Right atrium auricular region (tissue), 2 donors: ENCODE data around the gene HPSE2. TPM values are rescaled to one million over a fixed set of nuclear protein-coding genes. Genes with fewer than 3 reads are reported as not detected.

Experiments
- DNase-seq: peaks from one replicate; pipeline ENCODE4 v3.0.0-alpha.2; 2019; ENCODE audit warnings: low spot score
- H3K27ac ChIP-seq, 2 donors: fragments of 200-600 bp; sonication (generic); 1 replicate in 1 of 2; 2 replicates in 1 of 2; pipeline ENCODE4 v1.5.1; 2016 to 2019
- H3K27me3 ChIP-seq, 2 donors: fragments of 200-600 bp; sonication (generic); one replicate each; pipeline versions ENCODE4 v1.5.1 to v1.6.0; 2017 to 2019
- H3K36me3 ChIP-seq: fragments of 200-600 bp; sonication (generic); one replicate; pipeline ENCODE4 v1.5.1; 2016
- H3K4me1 ChIP-seq, 2 donors: fragments of 200-600 bp; sonication (generic); one replicate each; pipeline versions ENCODE4 v1.5.1 to v1.6.0; 2017 to 2019
- H3K4me3 ChIP-seq, 2 donors: fragments of 200-600 bp; sonication (generic); 1 replicate in 1 of 2; 2 replicates in 1 of 2; pipeline ENCODE4 v1.5.1; 2017 to 2019; ENCODE audit warnings: mild to moderate bottlenecking in 1 of 2, moderate library complexity in 1 of 2
- H3K9me3 ChIP-seq, 2 donors: fragments of 200-600 bp; sonication (generic); one replicate each; pipeline ENCODE4 v1.5.1; 2019
- total RNA-seq, 2 donors: library from RNA; depleted of rRNA; stranded (reverse); fragments of >200 nt; gene quantifications; one replicate each; pipeline ENCODE4 v1.1.0, GENCODE V29; 2016
- TF ChIP-seq, protein P1 (sequence below), 2 donors: fragments of 200-600 bp; sonication (generic); IDR thresholded peaks; one replicate each; pipeline ENCODE4 v1.5.1; 2019; ENCODE audit warnings: antibody characterized with exemption in 2 of 2

Gene HPSE2
- total RNA-seq, 2 donors from 2014 or later = not detected

DNA sequence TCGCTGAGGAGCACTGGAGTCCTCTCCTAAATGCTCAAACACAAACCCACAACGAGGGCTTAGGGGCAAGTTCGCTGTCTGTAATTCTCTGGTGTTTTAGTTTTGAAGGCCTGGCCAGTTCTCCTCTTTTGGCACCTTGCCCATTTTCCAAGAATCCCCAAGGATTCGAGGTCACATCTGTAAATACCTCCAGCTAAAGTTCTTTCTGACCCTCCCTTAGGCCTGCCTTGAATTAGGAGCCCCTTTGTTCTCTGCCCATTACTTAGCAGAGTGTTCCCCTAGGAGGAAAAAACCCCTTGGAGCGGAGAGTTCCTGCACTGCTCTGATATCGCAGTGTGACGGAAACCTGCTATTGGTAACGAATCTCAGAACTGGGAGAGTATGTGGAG, 819.9 kb downstream of the HPSE2 start:
- Histone ChIP-seq H3K27ac (peak overlapping the region; percentile 83), H3K4me1 (peaks cover 0 to 34% of the 10 kb centered on the region in 2 donors), H3K4me3 (no peak overlapping the region), H3K27me3 (no peaks in the 10 kb centered on the region), H3K36me3 (peaks cover 31% of the 10 kb centered on the region), H3K9me3 (no peaks in the 10 kb centered on the region)
- TF ChIP-seq, protein P1, sequence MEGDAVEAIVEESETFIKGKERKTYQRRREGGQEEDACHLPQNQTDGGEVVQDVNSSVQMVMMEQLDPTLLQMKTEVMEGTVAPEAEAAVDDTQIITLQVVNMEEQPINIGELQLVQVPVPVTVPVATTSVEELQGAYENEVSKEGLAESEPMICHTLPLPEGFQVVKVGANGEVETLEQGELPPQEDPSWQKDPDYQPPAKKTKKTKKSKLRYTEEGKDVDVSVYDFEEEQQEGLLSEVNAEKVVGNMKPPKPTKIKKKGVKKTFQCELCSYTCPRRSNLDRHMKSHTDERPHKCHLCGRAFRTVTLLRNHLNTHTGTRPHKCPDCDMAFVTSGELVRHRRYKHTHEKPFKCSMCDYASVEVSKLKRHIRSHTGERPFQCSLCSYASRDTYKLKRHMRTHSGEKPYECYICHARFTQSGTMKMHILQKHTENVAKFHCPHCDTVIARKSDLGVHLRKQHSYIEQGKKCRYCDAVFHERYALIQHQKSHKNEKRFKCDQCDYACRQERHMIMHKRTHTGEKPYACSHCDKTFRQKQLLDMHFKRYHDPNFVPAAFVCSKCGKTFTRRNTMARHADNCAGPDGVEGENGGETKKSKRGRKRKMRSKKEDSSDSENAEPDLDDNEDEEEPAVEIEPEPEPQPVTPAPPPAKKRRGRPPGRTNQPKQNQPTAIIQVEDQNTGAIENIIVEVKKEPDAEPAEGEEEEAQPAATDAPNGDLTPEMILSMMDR (IDR thresholded peaks at IDR 0.05) = no peak
- no peak for DNase-seq

DNA sequence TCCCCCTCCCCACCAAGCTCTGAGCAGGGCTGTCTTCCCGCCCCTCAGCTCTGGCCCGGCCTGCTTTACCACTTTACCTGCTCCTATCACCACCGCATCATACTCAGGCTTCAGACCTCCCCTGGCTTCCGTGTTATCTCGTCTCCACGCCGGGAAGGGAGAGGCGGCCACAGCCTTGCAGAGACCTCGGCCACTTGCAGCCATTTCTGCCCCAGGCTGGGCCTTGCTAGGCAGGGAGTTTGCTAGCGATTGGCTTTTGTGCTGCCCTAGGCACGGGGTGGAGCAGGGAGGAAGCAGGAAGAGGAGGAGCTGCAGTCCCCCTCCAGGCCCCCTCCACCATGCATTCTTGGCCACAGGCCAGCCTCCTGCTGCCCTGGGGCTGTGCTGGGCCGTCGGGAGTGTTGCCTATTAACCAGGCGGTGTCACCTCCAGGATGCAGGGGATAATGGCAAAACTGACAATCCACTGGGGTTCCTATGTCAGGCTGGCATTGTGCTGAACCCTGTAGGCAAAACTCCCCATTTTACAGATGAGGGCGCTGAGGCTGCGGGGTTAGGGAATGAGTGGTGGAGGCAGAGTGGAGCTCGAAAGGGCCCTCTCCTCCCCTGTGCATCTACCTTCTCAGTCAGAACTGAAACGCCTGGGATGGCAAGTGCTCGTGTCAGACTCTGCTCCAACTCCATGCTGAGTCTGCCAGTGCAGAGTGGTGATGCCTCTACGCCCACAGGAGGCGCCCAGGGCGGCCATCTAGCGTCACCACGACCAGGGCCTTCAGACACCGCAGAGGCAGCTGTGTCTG, 820.5 kb downstream of the HPSE2 start, which contains the start of gene PYROXD2:
Gene PYROXD2, minus strand, starts transcription at position 251 of the 799 bp plus-strand sequence. Its CDS starts 47 bp downstream, at position 204.
- H3K27me3 ChIP-seq = no peaks in the 10 kb centered on the region
- TF ChIP-seq, protein P1 (IDR thresholded peaks at IDR 0.05) = no peak
- peak; percentile 89 for DNase-seq
- H3K9me3 ChIP-seq = no peaks in the 10 kb centered on the region
- peaks cover 0 to 34% of the 10 kb centered on the region in 2 donors for H3K4me1 ChIP-seq
- H3K27ac ChIP-seq = peak within 1 kb of the TSS; percentile 83
- H3K36me3 ChIP-seq = peaks cover 26% of the 10 kb centered on the region
- peak within 1 kb of the TSS; percentile 55 to 64 for H3K4me3 ChIP-seq

DNA sequence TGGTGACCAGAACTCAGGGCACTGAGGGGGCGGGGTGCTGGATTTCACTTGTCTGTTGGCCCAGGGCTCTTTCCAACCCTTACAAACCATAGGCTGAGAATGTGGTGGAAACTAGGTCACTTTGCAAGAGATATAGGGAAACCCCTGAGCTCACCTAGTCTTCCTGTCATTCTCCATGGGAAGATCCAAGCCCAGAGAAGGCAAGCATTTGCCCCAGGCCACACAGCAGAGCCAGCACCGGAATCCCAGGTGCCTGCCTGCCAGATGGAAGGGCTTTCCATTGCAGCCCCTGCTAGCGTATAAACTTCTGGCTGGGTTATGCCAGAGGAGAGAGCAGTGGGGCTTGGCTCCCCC, 821.1 kb downstream of the HPSE2 start:
- peak overlapping the region; percentile 55 to 64 for H3K4me3 ChIP-seq
- H3K27me3 ChIP-seq = no peaks in the 10 kb centered on the region

DNA sequence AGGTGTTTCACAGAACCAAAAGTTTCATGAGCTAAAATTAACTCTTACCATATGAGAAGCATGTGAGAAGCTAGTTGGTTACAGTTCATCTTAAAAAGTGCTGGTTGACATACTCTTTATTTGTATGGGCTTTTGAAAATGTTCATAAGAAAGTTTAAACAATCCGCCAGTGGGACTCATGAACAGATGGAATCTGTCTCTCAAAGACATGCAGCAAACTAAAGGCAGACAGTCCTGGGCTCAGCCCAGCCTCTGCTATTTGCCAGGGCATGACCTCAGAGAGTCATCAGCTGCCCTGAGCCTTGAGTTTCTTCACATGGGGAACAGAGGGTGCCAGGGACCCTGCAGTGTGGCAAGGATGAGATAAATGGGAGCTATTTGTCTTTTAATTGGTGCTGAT, 823.9 kb downstream of the HPSE2 start:
- Histone ChIP-seq H3K27ac (no peak overlapping the region), H3K4me1 (peaks cover 0 to 34% of the 10 kb centered on the region in 2 donors)

More for the DNA sequence above, 821.1 kb downstream of the HPSE2 start:
- no peak for DNase-seq
- Histone ChIP-seq H3K9me3 (no peaks in the 10 kb centered on the region), H3K4me1 (peaks cover 0 to 34% of the 10 kb centered on the region in 2 donors), H3K36me3 (peaks cover 20% of the 10 kb centered on the region), H3K27ac (peak overlapping the region; percentile 83)
- TF ChIP-seq, protein P1 (IDR thresholded peaks at IDR 0.05) = no peak

DNA sequence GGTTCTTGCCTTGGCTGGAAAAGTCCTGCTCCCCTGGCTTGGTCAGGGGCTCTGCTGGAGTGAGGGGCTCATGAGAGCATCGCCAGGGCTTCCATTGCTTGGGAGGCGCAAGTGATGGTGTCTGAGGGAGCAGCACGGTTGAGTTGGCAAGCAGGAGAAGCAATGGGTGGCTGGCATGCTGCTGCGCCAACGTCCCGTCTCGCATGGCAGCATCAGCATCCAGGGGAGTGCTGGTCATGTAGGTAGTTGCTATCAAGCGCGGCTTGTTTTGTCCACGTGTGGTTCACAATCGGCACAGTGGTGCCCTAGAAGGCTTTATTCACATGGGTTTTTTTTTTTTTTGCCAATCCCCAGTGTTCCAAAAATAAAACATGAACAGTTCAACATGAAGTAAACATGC, 824.5 kb downstream of the HPSE2 start:
- peaks cover 0 to 34% of the 10 kb centered on the region in 2 donors for H3K4me1 ChIP-seq

More for the DNA sequence above, 823.9 kb downstream of the HPSE2 start:
- TF ChIP-seq, protein P1 (IDR thresholded peaks at IDR 0.05) = no peak
- Histone ChIP-seq H3K9me3 (no peaks in the 10 kb centered on the region), H3K4me3 (no peak overlapping the region), H3K27me3 (no peaks in the 10 kb centered on the region), H3K36me3 (peaks cover 6% of the 10 kb centered on the region)
- DNase-seq = no peak

More for the DNA sequence above, 824.5 kb downstream of the HPSE2 start:
- Histone ChIP-seq H3K4me3 (no peak overlapping the region), H3K36me3 (no peaks in the 10 kb centered on the region), H3K9me3 (no peaks in the 10 kb centered on the region), H3K27ac (no peak overlapping the region), H3K27me3 (no peaks in the 10 kb centered on the region)
- TF ChIP-seq, protein P1 (IDR thresholded peaks at IDR 0.05) = no peak
- no peak for DNase-seq
